IPS DF 4.7 (cell line): ENCODE measurements around the gene OFD1.

ENCODE experiments used
- DNase-seq: peaks from one replicate; pipeline ENCODE4 v3.0.0-alpha.2; 2013; ENCODE audit warnings: low spot score; ENCODE audit errors: extremely low read depth

Gene OFD1

GRCh38 chrX:13734278-13735172 lies at the start of gene OFD1, which contains the start of gene TRAPPC2:
TSS of gene OFD1 (plus strand) at chrX:13734748. CDS start at chrX:13735072, 324 bp downstream.
TSS of gene TRAPPC2 (minus strand) at chrX:13734620. CDS start at chrX:13719963, 14,657 bp downstream.
- peak; percentile 75 for DNase-seq

GRCh38 chrX:13685126-13685763 lies 49.3 kb upstream of the OFD1 start:
- DNase-seq: no peak

- DNase-seq: no peak
Measured at GRCh38 chrX:13687203-13687602, 47.3 kb upstream of the OFD1 start.

- DNase-seq: no peak
Measured at GRCh38 chrX:13688384-13688957, 46.1 kb upstream of the OFD1 start.

GRCh38 chrX:13688958-13689740 lies 45.4 kb upstream of the OFD1 start, which contains the start of gene RAB9A:
TSS of gene RAB9A (plus strand) at chrX:13689128. CDS start at chrX:13708747, 19,619 bp downstream.
- DNase-seq: no peak

- DNase-seq: no peak
Measured at GRCh38 chrX:13689741-13690211, 44.8 kb upstream of the OFD1 start.

GRCh38 chrX:13690836-13691235 lies 43.7 kb upstream of the OFD1 start:
- DNase-seq: no peak

GRCh38 chrX:13691841-13692371 lies 42.6 kb upstream of the OFD1 start:
- no peak for DNase-seq

GRCh38 chrX:13692771-13693231 lies 41.7 kb upstream of the OFD1 start:
- no peak for DNase-seq

- DNase-seq: no peak
Measured at GRCh38 chrX:13693341-13693961, 41.1 kb upstream of the OFD1 start.

- DNase-seq: no peak
Measured at GRCh38 chrX:13694359-13694758, 40.2 kb upstream of the OFD1 start.

- no peak for DNase-seq
Measured at GRCh38 chrX:13694983-13695382, 39.6 kb upstream of the OFD1 start.

- DNase-seq: no peak
Measured at GRCh38 chrX:13695601-13696115, 38.9 kb upstream of the OFD1 start.

GRCh38 chrX:13697455-13697854 lies 37.1 kb upstream of the OFD1 start:
- no peak for DNase-seq

- no peak for DNase-seq
Measured at GRCh38 chrX:13697976-13698375, 36.6 kb upstream of the OFD1 start.

GRCh38 chrX:13698432-13698831 lies 36.1 kb upstream of the OFD1 start:
- no peak for DNase-seq

- DNase-seq: no peak
Measured at GRCh38 chrX:13699183-13699826, 35.2 kb upstream of the OFD1 start.

GRCh38 chrX:13700380-13700779 lies 34.2 kb upstream of the OFD1 start:
- no peak for DNase-seq

GRCh38 chrX:13702111-13702789 lies 32.3 kb upstream of the OFD1 start:
- no peak for DNase-seq
